GM12892 (cell line): ENCODE results near the gene SELENOM.

Experiments
- POLR2A ChIP-seq: IDR thresholded peaks from 2 replicates; pipeline ENCODE4 v1.6.1; 2011; ENCODE audit warnings: low read depth, low read length, control low read depth
- POLR2AphosphoS5 ChIP-seq: IDR thresholded peaks from 2 replicates; pipeline ENCODE4 v1.6.1; 2011; ENCODE audit warnings: low read depth, low read length, control low read depth

- TF ChIP-seq POLR2A (no peak), POLR2AphosphoS5 (no peak)
These were observed 12.6 kb downstream of the SELENOM start for GRCh38 chr22:31094741-31095140.
